GM12878 (cell line): ENCODE data around the gene PRKN.

Source experiments
- BHLHE40 ChIP-seq, 2 experiments: fragments of 450-650 bp in 1 of 2; IDR thresholded peaks; 2 replicates each; pipeline ENCODE4 v1.6.1; 2011 to 2017; ENCODE audit warnings: low read depth in 2 of 2, borderline replicate concordance in 1 of 2, improper control_type of control experiment in 1 of 2, low read length in 1 of 2, mild to moderate bottlenecking in 1 of 2
- CEBPB ChIP-seq, 2 experiments: fragments of 150-350 bp in 1 of 2; IDR thresholded peaks; 2 replicates each; pipeline ENCODE4 v1.6.1; 2012 to 2014; ENCODE audit warnings: low read depth in 2 of 2, low read length in 2 of 2, borderline replicate concordance in 1 of 2, inconsistent platforms in 1 of 2
- CREB1 ChIP-seq: IDR thresholded peaks from 2 replicates; pipeline ENCODE4 v1.6.1; 2012; ENCODE audit warnings: low read depth, mild to moderate bottlenecking, inconsistent platforms
- HDAC6 ChIP-seq: fragments of 200-600 bp; sonication (generic); IDR thresholded peaks from one replicate; pipeline ENCODE4 v1.8.0; 2017; ENCODE audit warnings: antibody characterized with exemption; ENCODE audit not compliant: unreplicated experiment
- POLR2A ChIP-seq: IDR thresholded peaks from 2 replicates; pipeline ENCODE4 v1.6.1; 2011; ENCODE audit warnings: low read depth, mild to moderate bottlenecking, low read length
- POLR2AphosphoS5 ChIP-seq: IDR thresholded peaks from 2 replicates; pipeline ENCODE4 v1.6.1; 2011; ENCODE audit warnings: mild to moderate bottlenecking, low read length, inconsistent platforms
- RAD21 ChIP-seq: IDR thresholded peaks from 2 replicates; pipeline ENCODE4 v1.6.1; 2011; ENCODE audit warnings: mild to moderate bottlenecking, low read depth, low read length, moderate library complexity; ENCODE audit not compliant: insufficient read depth
- SIN3A ChIP-seq: IDR thresholded peaks from 2 replicates; pipeline ENCODE4 v1.6.1; 2012; ENCODE audit warnings: low read depth, low read length, improper control_type of control experiment
- SKIL ChIP-seq: fragments of 450-650 bp; IDR thresholded peaks from 2 replicates; pipeline ENCODE4 v1.6.1; 2017; ENCODE audit warnings: mild to moderate bottlenecking, low read depth, inconsistent platforms; ENCODE audit not compliant: poor library complexity, severe bottlenecking
- TF ChIP-seq, protein P1 (sequence below), 3 experiments: IDR thresholded peaks in 2 of 3; conservative IDR thresholded peaks in 1 of 3; 2 replicates each; pipeline ENCODE4 v1.5.1; 2011; ENCODE audit warnings: low read depth in 3 of 3, low read length in 3 of 3, mild to moderate bottlenecking in 3 of 3, control low read depth in 2 of 3, moderate library complexity in 2 of 3, inconsistent platforms in 1 of 3, mixed read lengths in 1 of 3; ENCODE audit not compliant: control insufficient read depth in 2 of 3, insufficient read depth in 1 of 3; ENCODE audit errors: extremely low read depth in 1 of 3
- TF ChIP-seq, protein P2 (sequence below): IDR thresholded peaks from 2 replicates; pipeline ENCODE4 v1.6.1; 2012; ENCODE audit warnings: low read depth, low read length, improper control_type of control experiment
- TF ChIP-seq, protein P3 (sequence below): IDR thresholded peaks from 2 replicates; pipeline ENCODE4 v1.6.1; 2012; ENCODE audit warnings: low read length, inconsistent platforms

- TF ChIP-seq, protein P1, sequence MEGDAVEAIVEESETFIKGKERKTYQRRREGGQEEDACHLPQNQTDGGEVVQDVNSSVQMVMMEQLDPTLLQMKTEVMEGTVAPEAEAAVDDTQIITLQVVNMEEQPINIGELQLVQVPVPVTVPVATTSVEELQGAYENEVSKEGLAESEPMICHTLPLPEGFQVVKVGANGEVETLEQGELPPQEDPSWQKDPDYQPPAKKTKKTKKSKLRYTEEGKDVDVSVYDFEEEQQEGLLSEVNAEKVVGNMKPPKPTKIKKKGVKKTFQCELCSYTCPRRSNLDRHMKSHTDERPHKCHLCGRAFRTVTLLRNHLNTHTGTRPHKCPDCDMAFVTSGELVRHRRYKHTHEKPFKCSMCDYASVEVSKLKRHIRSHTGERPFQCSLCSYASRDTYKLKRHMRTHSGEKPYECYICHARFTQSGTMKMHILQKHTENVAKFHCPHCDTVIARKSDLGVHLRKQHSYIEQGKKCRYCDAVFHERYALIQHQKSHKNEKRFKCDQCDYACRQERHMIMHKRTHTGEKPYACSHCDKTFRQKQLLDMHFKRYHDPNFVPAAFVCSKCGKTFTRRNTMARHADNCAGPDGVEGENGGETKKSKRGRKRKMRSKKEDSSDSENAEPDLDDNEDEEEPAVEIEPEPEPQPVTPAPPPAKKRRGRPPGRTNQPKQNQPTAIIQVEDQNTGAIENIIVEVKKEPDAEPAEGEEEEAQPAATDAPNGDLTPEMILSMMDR (IDR thresholded peaks at IDR 0.05 in 2 of 3, conservative IDR thresholded peaks at IDR 0.05 in 1 of 3; ENCODE audit: control insufficient read depth in 2 of 3, extremely low read depth in 1 of 3, insufficient read depth in 1 of 3, low read depth in 3 of 3, low read length in 3 of 3): no peak
- TF ChIP-seq CREB1 (no peak), POLR2AphosphoS5 (no peak), BHLHE40 (IDR thresholded peaks at IDR 0.05; ENCODE audit: borderline replicate concordance in 1 of 2, low read depth in 2 of 2, low read length in 1 of 2) (no peak), SIN3A (no peak), SKIL (no peak), POLR2A (no peak), RAD21 (no peak), CEBPB (IDR thresholded peaks at IDR 0.05; ENCODE audit: borderline replicate concordance in 1 of 2, low read depth in 2 of 2, low read length in 2 of 2) (no peak), HDAC6 (no peak)
- TF ChIP-seq, protein P2, sequence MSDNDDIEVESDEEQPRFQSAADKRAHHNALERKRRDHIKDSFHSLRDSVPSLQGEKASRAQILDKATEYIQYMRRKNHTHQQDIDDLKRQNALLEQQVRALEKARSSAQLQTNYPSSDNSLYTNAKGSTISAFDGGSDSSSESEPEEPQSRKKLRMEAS: no peak
- TF ChIP-seq, protein P3, sequence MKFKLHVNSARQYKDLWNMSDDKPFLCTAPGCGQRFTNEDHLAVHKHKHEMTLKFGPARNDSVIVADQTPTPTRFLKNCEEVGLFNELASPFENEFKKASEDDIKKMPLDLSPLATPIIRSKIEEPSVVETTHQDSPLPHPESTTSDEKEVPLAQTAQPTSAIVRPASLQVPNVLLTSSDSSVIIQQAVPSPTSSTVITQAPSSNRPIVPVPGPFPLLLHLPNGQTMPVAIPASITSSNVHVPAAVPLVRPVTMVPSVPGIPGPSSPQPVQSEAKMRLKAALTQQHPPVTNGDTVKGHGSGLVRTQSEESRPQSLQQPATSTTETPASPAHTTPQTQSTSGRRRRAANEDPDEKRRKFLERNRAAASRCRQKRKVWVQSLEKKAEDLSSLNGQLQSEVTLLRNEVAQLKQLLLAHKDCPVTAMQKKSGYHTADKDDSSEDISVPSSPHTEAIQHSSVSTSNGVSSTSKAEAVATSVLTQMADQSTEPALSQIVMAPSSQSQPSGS: no peak
Observed at GRCh38 chr6:162373192-162373591, 354.4 kb downstream of the PRKN start.
